Measurements from ENCODE around the gene FHIT.
"Not testable (repeated sequence)": the region's sequence is repeated elsewhere in the genome, so short reads cannot be mapped to it uniquely, and the experiment has no call there.

FHIT gene

GRCh38 chr3:60913474-60913873, 337.8 kb downstream of the FHIT start:
- DNase-seq = no peak

GRCh38 chr3:60912876-60913275, 338.4 kb downstream of the FHIT start:
- no peak for DNase-seq

GRCh38 chr3:60912142-60912541, 339.1 kb downstream of the FHIT start:
- no peak for DNase-seq

GRCh38 chr3:60909526-60909925, 341.7 kb downstream of the FHIT start:
- no peak for DNase-seq

- DNase-seq = no peak
These were observed 345.0 kb downstream of the FHIT start for GRCh38 chr3:60906283-60906682.

GRCh38 chr3:60898321-60898720, 352.9 kb downstream of the FHIT start:
- no peak for DNase-seq

- DNase-seq = no peak
These were observed 357.3 kb downstream of the FHIT start for GRCh38 chr3:60893946-60894345.

GRCh38 chr3:60890226-60890625, 361.0 kb downstream of the FHIT start:
- DNase-seq = no peak

GRCh38 chr3:60888952-60889351, 362.3 kb downstream of the FHIT start:
- DNase-seq = not testable (repeated sequence)

- DNase-seq = no peak
These were observed 363.7 kb downstream of the FHIT start for GRCh38 chr3:60887574-60887973.

- no peak for DNase-seq
These were observed 364.7 kb downstream of the FHIT start for GRCh38 chr3:60886518-60886917.

- DNase-seq = no peak
These were observed 367.2 kb downstream of the FHIT start for GRCh38 chr3:60884005-60884404.

- DNase-seq = no peak
These were observed 374.1 kb downstream of the FHIT start for GRCh38 chr3:60877188-60877587.

GRCh38 chr3:60870396-60870795, 380.9 kb downstream of the FHIT start:
- no peak for DNase-seq

GRCh38 chr3:60867200-60867599, 384.1 kb downstream of the FHIT start:
- DNase-seq = no peak

GRCh38 chr3:60856257-60857046, 394.8 kb downstream of the FHIT start:
- no peak for DNase-seq

GRCh38 chr3:60855250-60855649, 396.0 kb downstream of the FHIT start:
- no peak for DNase-seq

- no peak for DNase-seq
These were observed 396.5 kb downstream of the FHIT start for GRCh38 chr3:60854791-60855190.

GRCh38 chr3:60847791-60848190, 403.5 kb downstream of the FHIT start:
- DNase-seq = no peak

- no peak for DNase-seq
These were observed 407.0 kb downstream of the FHIT start for GRCh38 chr3:60844256-60844655.

GRCh38 chr3:60841355-60841754, 409.9 kb downstream of the FHIT start:
- no peak for DNase-seq

- no peak for DNase-seq
These were observed 412.0 kb downstream of the FHIT start for GRCh38 chr3:60839246-60839645.

- no peak for DNase-seq
These were observed 415.5 kb downstream of the FHIT start for GRCh38 chr3:60835796-60836195.

GRCh38 chr3:60829058-60829457, 422.2 kb downstream of the FHIT start:
- DNase-seq = no peak

GRCh38 chr3:60827666-60828065, 423.6 kb downstream of the FHIT start:
- no peak for DNase-seq

All from activated CD4-positive, alpha-beta T cell treated with anti-CD3 and anti-CD28 coated beads, Interleukin-2, amount 50 U/mL, for 16 hours (primary cell).